ENCODE results near the gene SEPTIN10. TPM values are rescaled to one million over a fixed set of nuclear protein-coding genes. Genes with fewer than 3 reads are reported as not detected.

SEPTIN10 gene
- total RNA-seq, 1 experiment from 2014 or later = 100.0 TPM

DNA sequence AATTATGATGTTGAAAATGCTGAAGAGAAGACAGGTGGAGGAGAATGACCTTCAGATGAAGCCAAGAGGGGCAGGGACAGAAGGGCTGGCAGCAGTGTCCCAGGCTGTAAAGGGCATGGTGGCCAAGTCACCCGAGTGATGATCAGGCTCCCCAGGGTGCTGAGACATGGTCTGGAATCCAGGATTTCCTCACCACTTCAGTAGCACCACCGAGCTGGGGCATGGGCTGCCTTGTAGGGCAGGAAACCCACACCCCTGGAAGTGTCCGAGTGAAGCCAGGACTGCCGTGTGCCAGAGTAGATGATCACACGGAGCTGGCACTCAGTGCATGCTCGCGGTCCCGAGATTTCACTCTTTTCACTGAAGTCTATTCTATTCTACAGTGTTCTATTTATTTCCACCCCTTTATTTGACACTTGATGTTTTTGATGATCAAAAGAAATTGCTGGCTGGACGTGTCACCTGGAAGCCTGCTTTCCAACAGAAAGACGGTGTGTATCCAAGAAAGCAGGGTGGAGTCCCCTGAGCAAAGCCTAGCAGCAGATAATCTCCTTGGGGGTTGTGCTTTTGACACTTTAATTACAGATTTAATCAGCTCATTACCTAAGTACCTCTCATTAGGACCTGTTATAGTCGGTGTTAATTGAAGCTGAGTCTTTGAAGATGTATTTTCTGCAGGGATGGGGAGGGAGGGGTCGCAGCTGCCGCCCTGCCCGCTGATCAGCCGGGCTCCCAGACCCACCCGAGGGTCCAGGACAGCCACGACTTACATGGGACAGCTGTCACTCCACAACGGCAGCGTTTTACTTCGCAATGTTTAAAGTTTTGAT, 92.3 kb downstream of the SEPTIN10 start:
- CTCF ChIA-PET = interaction anchor here (0.7 kb wide), 2 partner anchors 10 to 815 kb away, joined by 3 to 7 read pairs; no protein-coding TSS in a partner anchor
- no peak for TF ChIP-seq POLR2AphosphoS5 (IDR thresholded peaks at IDR 0.05; ENCODE audit: low read depth, low read length)
- Histone ChIP-seq H3K4me3 (ENCODE audit: low read depth in 2 of 2, low read length in 2 of 2) (no peak overlapping the region), H3K36me3 (ENCODE audit: control insufficient read depth, insufficient read depth, low read length) (no peaks in the 10 kb centered on the region), H3K9me3 (ENCODE audit: control insufficient read depth, insufficient read depth, low read depth, low read length) (no peaks in the 10 kb centered on the region), H3K4me1 (ENCODE audit: control insufficient read depth, insufficient read depth, low read length) (no peaks in the 10 kb centered on the region), H3K27ac (ENCODE audit: low read length) (no peak overlapping the region), H3K27me3 (ENCODE audit: control insufficient read depth, insufficient read depth, low read length) (no peaks in the 10 kb centered on the region)
- BruUV-seq (replicated peaks) = no TSS peak
- ATAC-seq (no peak), DNase-seq (ENCODE audit: low read depth, low spot score) (no peak)
- in situ Hi-C loops (cut with HindIII; ENCODE audit: low pct_unique_long_range_greater_than_20kb, low sequenced_read_pairs) = no loop called here
- POLR2A ChIA-PET = no interaction called here
- intact Hi-C loops (cut with micrococcal nuclease; ENCODE audit: unreplicated experiment) = no loop called here

- Histone ChIP-seq H3K4me1 (ENCODE audit: control insufficient read depth, insufficient read depth, low read length) (peaks cover under 1% of the 10 kb centered on the region; the same call in 1 of the 2 replicates), H3K9me3 (ENCODE audit: control insufficient read depth, insufficient read depth, low read depth, low read length) (no peaks in the 10 kb centered on the region), H3K36me3 (ENCODE audit: control insufficient read depth, insufficient read depth, low read length) (no peaks in the 10 kb centered on the region), H3K4me3 (ENCODE audit: low read depth in 2 of 2, low read length in 2 of 2) (no peak overlapping the region), H3K27me3 (ENCODE audit: control insufficient read depth, insufficient read depth, low read length) (no peaks in the 10 kb centered on the region), H3K27ac (ENCODE audit: low read length) (no peak overlapping the region)
- ChIA-PET POLR2A (no interaction called here), CTCF (no interaction called here)
- no peak for TF ChIP-seq CTCF (IDR thresholded peaks at IDR 0.05)
- no peak for TF ChIP-seq REST (IDR thresholded peaks at IDR 0.05; ENCODE audit: insufficient read depth in 1 of 2, low read depth in 2 of 2, low read length in 1 of 2)
- TF ChIP-seq POLR2AphosphoS5 (IDR thresholded peaks at IDR 0.05; ENCODE audit: low read depth, low read length) = no peak
- no peak for TF ChIP-seq SIN3A (IDR thresholded peaks at IDR 0.05; ENCODE audit: borderline replicate concordance, insufficient read depth, low read depth, low read length)
- TF ChIP-seq TCF7L2 (IDR thresholded peaks at IDR 0.05; ENCODE audit: low read depth, low read length) = no peak
- ATAC-seq (no peak), DNase-seq (ENCODE audit: low read depth, low spot score) (no peak)
- no TSS peak for BruUV-seq (replicated peaks)
- in situ Hi-C loops (cut with HindIII; ENCODE audit: low pct_unique_long_range_greater_than_20kb, low sequenced_read_pairs) = no loop called here
- intact Hi-C loops (cut with micrococcal nuclease; ENCODE audit: unreplicated experiment) = no loop called here
Observed at GRCh38 chr2:109519513-109519912, 94.3 kb downstream of the SEPTIN10 start.
